Astrocyte (in vitro differentiated cells and primary cell): ENCODE measurements around the gene CXCR5. TPM values are rescaled to one million over a fixed set of nuclear protein-coding genes. Genes with fewer than 3 reads are reported as not detected.

Experiments used
- DNase-seq: peaks from one replicate; pipeline ENCODE4 v3.0.0-alpha.2; 2010; ENCODE audit warnings: low read depth
- FAIRE-seq: peaks from 2 replicates; lab custom pipeline; 2011; peaks lifted over from hg19 to GRCh38; lab: Jason Lieb, UNC
- H2AFZ ChIP-seq: 2 replicates; pipeline ENCODE4 v1.6.0; 2012; ENCODE audit warnings: low read depth, low read length, inconsistent platforms
- H3K27ac ChIP-seq: 2 replicates; pipeline ENCODE4 v1.5.1; 2011; ENCODE audit warnings: low read depth, low read length, inconsistent platforms
- H3K27me3 ChIP-seq: 2 replicates; pipeline ENCODE4 v1.6.0; 2011; ENCODE audit warnings: low read length, inconsistent platforms; ENCODE audit not compliant: insufficient read depth
- H3K36me3 ChIP-seq: 2 replicates; pipeline ENCODE4 v1.5.1; 2011; ENCODE audit warnings: low read length, inconsistent platforms; ENCODE audit not compliant: insufficient read depth
- H3K4me1 ChIP-seq: 2 replicates; pipeline ENCODE4 v1.5.1; 2011; ENCODE audit warnings: low read length, inconsistent platforms; ENCODE audit not compliant: insufficient read depth
- H3K4me2 ChIP-seq: 2 replicates; pipeline ENCODE4 v1.6.0; 2012; ENCODE audit warnings: low read length, inconsistent platforms
- H3K4me3 ChIP-seq: 2 replicates; pipeline ENCODE4 v1.5.1; 2011; ENCODE audit warnings: low read depth, mild to moderate bottlenecking, low read length, inconsistent platforms; ENCODE audit not compliant: insufficient read depth
- H3K79me2 ChIP-seq: 2 replicates; pipeline ENCODE4 v1.6.0; 2012; ENCODE audit warnings: mild to moderate bottlenecking, low read length, inconsistent platforms; ENCODE audit not compliant: insufficient read depth
- H3K9ac ChIP-seq: 2 replicates; pipeline ENCODE4 v1.6.0; 2012; ENCODE audit warnings: mild to moderate bottlenecking, low read length, inconsistent platforms
- H3K9me3 ChIP-seq: 2 replicates; pipeline ENCODE4 v1.5.1; 2012; ENCODE audit warnings: low read depth, mild to moderate bottlenecking, low read length, inconsistent platforms; ENCODE audit not compliant: insufficient read depth
- H4K20me1 ChIP-seq: 2 replicates; pipeline ENCODE4 v1.6.0; 2012; ENCODE audit warnings: low read length, inconsistent platforms; ENCODE audit not compliant: insufficient read depth
- H3K27ac Mint-ChIP-seq: one replicate; pipeline ENCODE4 v1.8.0; 2021; ENCODE audit warnings: mild to moderate bottlenecking, mixed read lengths; ENCODE audit not compliant: unreplicated experiment
- H3K27me3 Mint-ChIP-seq: one replicate; pipeline ENCODE4 v1.8.0; 2021; ENCODE audit warnings: low read depth, mixed read lengths; ENCODE audit not compliant: unreplicated experiment
- H3K36me3 Mint-ChIP-seq: one replicate; pipeline ENCODE4 v1.8.0; 2021; ENCODE audit warnings: low read depth, mixed read lengths; ENCODE audit not compliant: unreplicated experiment
- H3K4me1 Mint-ChIP-seq: one replicate; pipeline ENCODE4 v1.8.0; 2021; ENCODE audit warnings: low read depth, mixed read lengths; ENCODE audit not compliant: unreplicated experiment
- H3K4me3 Mint-ChIP-seq: one replicate; pipeline ENCODE4 v1.8.0; 2021; ENCODE audit warnings: mild to moderate bottlenecking, moderate library complexity, mixed read lengths; ENCODE audit not compliant: unreplicated experiment
- H3K9me3 Mint-ChIP-seq: one replicate; pipeline ENCODE4 v1.8.0; 2021; ENCODE audit warnings: mild to moderate bottlenecking, mixed read lengths; ENCODE audit not compliant: unreplicated experiment
- CTCF ChIP-seq: IDR thresholded peaks from 2 replicates; pipeline ENCODE4 v1.5.1; 2011; ENCODE audit warnings: low read depth, mild to moderate bottlenecking, inconsistent platforms, low read length, moderate library complexity; ENCODE audit not compliant: insufficient read depth
- EZH2 ChIP-seq: IDR thresholded peaks from 2 replicates; pipeline ENCODE4 v1.6.1; 2012; ENCODE audit warnings: mild to moderate bottlenecking, low read length, inconsistent platforms; ENCODE audit not compliant: insufficient read depth
- total RNA-seq: library from RNA; stranded (reverse); gene quantifications from 2 replicates; pipeline ENCODE4 v1.2.1, GENCODE V29; 2021

The CXCR5 gene
- total RNA-seq, 1 donor from 2014 or later: 0.07 TPM

DNA sequence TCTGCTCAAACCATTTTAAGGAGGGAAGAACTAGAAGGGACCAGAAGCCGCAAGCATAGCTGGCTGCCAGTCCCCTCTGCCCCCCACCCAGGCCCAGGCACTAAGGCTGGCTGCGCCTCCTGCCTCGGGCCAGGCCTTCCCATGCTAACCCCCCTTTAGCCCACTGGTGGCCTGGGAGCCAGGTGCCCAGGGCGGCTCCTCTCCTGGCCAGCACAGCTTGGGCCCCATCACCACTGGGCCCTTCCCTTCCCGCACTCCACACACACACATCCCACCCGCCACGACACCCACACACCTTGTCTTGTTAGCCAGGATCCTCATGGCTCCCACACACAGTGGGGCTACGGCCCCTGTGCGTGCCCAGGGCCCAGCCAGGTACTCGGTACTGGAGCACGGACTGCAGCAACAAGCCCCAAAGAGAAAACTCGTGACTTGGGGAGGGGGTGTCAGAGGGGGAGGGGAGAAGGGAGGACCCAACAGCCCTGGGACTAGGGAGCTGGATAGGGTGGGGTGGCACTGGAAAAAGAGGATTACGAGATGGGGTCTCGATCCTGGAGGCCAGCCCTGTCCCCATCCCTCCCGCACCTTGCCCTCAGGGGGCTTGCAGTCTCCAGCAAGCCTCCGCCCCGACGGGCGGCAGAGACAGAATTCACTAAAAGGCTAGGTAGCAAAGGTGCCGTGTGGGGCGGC lies 26.1 kb downstream of the CXCR5 start:
- H3K4me3 ChIP-seq: peak overlapping the region; percentile 48
- no peaks in the 10 kb centered on the region for H3K9me3 ChIP-seq
- Mint-ChIP-seq H3K4me1 (peaks cover 60% of the 10 kb centered on the region), H3K27me3 (no peaks in the 10 kb centered on the region), H3K4me3 (peak overlapping the region; percentile 56), H3K9me3 (no peaks in the 10 kb centered on the region), H3K36me3 (peaks cover 8% of the 10 kb centered on the region), H3K27ac (peak overlapping the region; percentile 80)
- H3K79me2 ChIP-seq: peaks cover 77% of the 10 kb centered on the region
- peaks cover 36% of the 10 kb centered on the region for H4K20me1 ChIP-seq
- peak overlapping the region; percentile 92 for H3K4me2 ChIP-seq
- peaks cover 13% of the 10 kb centered on the region for H3K36me3 ChIP-seq
- DNase-seq: no peak
- no peaks in the 10 kb centered on the region for H3K27me3 ChIP-seq
- H3K27ac ChIP-seq: peak overlapping the region; percentile 98
- peaks cover 72% of the 10 kb centered on the region for H3K4me1 ChIP-seq
- TF ChIP-seq EZH2 (no peak), CTCF (no peak)
- no peak for FAIRE-seq
- H2AFZ ChIP-seq: no peak overlapping the region
- H3K9ac ChIP-seq: peak overlapping the region; percentile 86

DNA sequence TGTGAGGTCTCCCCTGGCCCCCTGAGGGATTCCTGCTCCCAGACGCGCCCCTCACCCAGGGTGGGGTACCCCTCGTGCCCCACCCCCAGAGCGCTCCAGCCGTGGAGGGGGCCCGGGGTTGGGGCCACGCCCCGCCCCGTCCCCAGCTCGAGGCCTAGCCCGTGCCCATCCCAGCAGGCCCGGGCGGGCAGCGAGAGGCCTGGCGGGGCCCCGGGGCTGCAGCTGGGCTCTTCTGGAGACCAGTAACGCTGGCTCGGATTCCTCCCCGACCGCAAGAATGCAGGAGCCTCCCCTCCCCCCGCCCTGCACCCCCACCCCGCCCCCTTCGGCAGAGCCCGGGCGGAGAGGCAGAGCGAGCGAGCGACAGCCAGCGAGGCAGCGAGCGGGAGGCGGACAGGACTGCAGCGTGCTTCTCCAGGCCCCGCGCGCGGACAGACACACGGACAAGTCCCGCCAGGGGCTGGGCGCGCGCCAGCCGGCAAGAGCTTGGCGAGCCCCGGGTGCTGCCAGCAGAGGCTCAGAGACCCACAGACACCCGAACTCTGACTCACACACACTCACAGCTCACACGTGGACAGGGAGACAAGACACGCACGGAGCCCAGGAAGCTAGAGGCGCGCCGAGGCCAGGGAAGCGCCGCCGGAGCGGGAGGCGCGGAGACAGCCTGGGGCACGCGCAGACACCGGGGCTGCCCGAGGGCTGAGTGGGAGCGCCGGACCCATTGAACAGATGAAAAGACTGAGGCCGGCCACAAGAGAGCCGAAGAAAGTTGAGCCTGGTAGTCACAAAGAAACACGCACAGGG lies 26.8 kb downstream of the CXCR5 start:
- Mint-ChIP-seq H3K4me1 (peaks cover 67% of the 10 kb centered on the region), H3K9me3 (no peaks in the 10 kb centered on the region), H3K27ac (peak overlapping the region; percentile 96), H3K4me3 (peak overlapping the region; percentile 75), H3K27me3 (no peaks in the 10 kb centered on the region), H3K36me3 (peaks cover 8% of the 10 kb centered on the region)
- TF ChIP-seq EZH2 (no peak), CTCF (no peak)
- peaks cover 79% of the 10 kb centered on the region for H3K4me1 ChIP-seq
- H3K36me3 ChIP-seq: peaks cover 12% of the 10 kb centered on the region
- H3K9me3 ChIP-seq: no peaks in the 10 kb centered on the region
- FAIRE-seq (no peak), DNase-seq (peak; percentile 93)
- no peaks in the 10 kb centered on the region for H3K27me3 ChIP-seq
- H2AFZ ChIP-seq: no peak overlapping the region
- peak overlapping the region; percentile 86 for H3K9ac ChIP-seq
- H3K4me3 ChIP-seq: peak overlapping the region; percentile 48
- peak overlapping the region; percentile 92 for H3K4me2 ChIP-seq
- H3K27ac ChIP-seq: peak overlapping the region; percentile 98
- H4K20me1 ChIP-seq: peaks cover 33% of the 10 kb centered on the region
- peaks cover 81% of the 10 kb centered on the region for H3K79me2 ChIP-seq
